Measurements from ENCODE around the gene DND1. TPM values are rescaled to one million over a fixed set of nuclear protein-coding genes. Genes with fewer than 3 reads are reported as not detected.

The DND1 gene
- total RNA-seq, 1 donor from 2014 or later: 1.9 TPM

DNA sequence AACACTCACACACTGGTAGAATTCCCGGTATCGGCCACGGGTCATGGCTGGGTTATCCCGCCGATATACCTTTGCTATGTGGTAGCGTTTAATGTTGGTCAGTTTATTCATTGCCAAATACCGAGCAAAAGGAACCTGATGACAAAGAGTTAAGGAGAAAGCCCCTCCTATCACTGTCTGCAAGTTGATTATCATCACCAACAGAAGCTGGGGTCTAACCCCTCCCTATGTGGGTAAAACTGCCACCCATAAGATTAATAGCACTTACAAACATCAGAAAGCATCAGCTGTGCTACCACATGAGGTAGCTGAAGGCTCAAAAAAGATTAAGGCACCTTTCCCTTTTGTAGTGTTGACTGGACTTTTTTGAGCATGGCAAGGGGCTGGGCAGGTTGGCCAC is 5.6 kb upstream of the DND1 start:
- Mint-ChIP-seq H3K4me1 (ENCODE audit: unreplicated experiment) (no peaks in the 10 kb centered on the region), H3K27me3 (ENCODE audit: unreplicated experiment) (no peaks in the 10 kb centered on the region), H3K4me3 (ENCODE audit: unreplicated experiment) (no peak overlapping the region), H3K9me3 (ENCODE audit: unreplicated experiment) (no peaks in the 10 kb centered on the region), H3K27ac (ENCODE audit: unreplicated experiment) (no peak overlapping the region), H3K36me3 (ENCODE audit: unreplicated experiment) (peaks cover 35% of the 10 kb centered on the region)
- TF ChIP-seq, protein P1, sequence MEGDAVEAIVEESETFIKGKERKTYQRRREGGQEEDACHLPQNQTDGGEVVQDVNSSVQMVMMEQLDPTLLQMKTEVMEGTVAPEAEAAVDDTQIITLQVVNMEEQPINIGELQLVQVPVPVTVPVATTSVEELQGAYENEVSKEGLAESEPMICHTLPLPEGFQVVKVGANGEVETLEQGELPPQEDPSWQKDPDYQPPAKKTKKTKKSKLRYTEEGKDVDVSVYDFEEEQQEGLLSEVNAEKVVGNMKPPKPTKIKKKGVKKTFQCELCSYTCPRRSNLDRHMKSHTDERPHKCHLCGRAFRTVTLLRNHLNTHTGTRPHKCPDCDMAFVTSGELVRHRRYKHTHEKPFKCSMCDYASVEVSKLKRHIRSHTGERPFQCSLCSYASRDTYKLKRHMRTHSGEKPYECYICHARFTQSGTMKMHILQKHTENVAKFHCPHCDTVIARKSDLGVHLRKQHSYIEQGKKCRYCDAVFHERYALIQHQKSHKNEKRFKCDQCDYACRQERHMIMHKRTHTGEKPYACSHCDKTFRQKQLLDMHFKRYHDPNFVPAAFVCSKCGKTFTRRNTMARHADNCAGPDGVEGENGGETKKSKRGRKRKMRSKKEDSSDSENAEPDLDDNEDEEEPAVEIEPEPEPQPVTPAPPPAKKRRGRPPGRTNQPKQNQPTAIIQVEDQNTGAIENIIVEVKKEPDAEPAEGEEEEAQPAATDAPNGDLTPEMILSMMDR (IDR thresholded peaks at IDR 0.05): no peak
- DNase-seq (ENCODE audit: extremely low spot score, unreplicated experiment): no peak

DNA sequence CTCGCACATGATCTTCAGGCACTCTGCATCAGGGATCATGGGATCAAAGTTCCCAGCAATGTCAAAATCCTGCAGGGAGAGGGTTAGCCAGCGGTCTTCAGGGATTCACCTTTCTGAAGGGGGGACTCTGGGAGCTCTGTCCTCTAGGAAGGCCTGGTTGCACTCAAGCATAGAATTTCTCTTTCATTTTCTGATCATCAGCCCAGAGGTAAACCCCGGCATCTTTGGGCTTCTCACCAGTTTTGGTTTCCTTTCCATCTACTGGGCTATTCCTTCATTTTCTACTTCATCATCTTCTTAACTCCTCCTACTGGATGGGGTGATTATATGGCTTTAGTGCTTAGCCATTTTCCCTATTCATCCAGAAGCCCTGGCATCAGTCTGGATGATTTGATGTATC is 4.6 kb upstream of the DND1 start:
- H3K4me1 Mint-ChIP-seq (ENCODE audit: unreplicated experiment): no peaks in the 10 kb centered on the region
- no peaks in the 10 kb centered on the region for H3K27me3 Mint-ChIP-seq (ENCODE audit: unreplicated experiment)
- H3K36me3 Mint-ChIP-seq (ENCODE audit: unreplicated experiment): peaks cover 32% of the 10 kb centered on the region
- no peak overlapping the region for H3K27ac Mint-ChIP-seq (ENCODE audit: unreplicated experiment)
- DNase-seq (ENCODE audit: extremely low spot score, unreplicated experiment): no peak
- no peaks in the 10 kb centered on the region for H3K9me3 Mint-ChIP-seq (ENCODE audit: unreplicated experiment)
- TF ChIP-seq, protein P1 (IDR thresholded peaks at IDR 0.05): no peak
- H3K4me3 Mint-ChIP-seq (ENCODE audit: unreplicated experiment): no peak overlapping the region

DNA sequence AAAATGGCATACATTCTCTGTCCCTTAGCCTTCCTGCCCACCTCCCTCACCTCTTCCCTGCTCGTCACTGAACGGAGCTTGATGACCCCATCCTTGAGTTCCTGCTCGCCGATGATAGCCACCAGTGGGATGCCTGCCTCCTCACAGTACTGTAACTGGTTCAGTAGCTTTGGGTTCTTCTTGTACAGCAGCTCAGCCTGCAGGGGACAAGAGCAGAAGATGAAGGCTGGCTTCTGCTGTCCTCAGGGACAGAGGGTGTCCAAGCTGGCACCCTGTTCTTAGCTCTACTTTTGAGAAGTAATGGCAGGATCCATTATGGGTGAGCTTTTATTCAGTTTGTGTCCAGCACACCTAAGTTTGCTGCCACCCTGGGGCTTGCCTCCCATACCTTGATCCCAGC is 1.3 kb upstream of the DND1 start:
- Mint-ChIP-seq H3K4me1 (ENCODE audit: unreplicated experiment) (no peaks in the 10 kb centered on the region), H3K36me3 (ENCODE audit: unreplicated experiment) (peaks cover 40% of the 10 kb centered on the region), H3K4me3 (ENCODE audit: unreplicated experiment) (no peak overlapping the region), H3K9me3 (ENCODE audit: unreplicated experiment) (no peaks in the 10 kb centered on the region), H3K27me3 (ENCODE audit: unreplicated experiment) (no peaks in the 10 kb centered on the region), H3K27ac (ENCODE audit: unreplicated experiment) (no peak overlapping the region)
- DNase-seq (ENCODE audit: extremely low spot score, unreplicated experiment): no peak
- TF ChIP-seq, protein P1 (IDR thresholded peaks at IDR 0.05): no peak

DNA sequence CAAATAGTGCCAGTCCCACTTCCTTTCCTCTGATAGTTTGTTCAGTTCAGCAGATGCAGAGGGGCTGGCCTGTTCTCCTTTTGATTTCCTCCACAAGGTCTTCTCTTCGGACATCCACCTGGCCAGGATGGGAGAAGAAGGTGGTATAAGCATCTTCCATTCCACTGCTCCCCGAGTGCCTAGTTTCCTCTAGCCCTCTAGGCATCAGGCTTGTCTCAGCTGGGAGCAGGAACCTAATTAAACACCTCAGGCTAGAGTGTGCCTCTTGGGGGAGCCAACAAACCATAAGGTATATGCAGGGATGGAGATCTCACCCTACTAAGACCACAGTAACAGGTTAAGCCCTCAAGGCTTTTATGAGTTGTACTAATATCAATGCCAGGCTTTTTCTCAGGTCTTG is 835 bp upstream of the DND1 start:
- Mint-ChIP-seq H3K4me1 (ENCODE audit: unreplicated experiment) (no peaks in the 10 kb centered on the region), H3K4me3 (ENCODE audit: unreplicated experiment) (no peak overlapping the region), H3K27ac (ENCODE audit: unreplicated experiment) (no peak overlapping the region), H3K36me3 (ENCODE audit: unreplicated experiment) (peaks cover 42% of the 10 kb centered on the region), H3K27me3 (ENCODE audit: unreplicated experiment) (no peaks in the 10 kb centered on the region), H3K9me3 (ENCODE audit: unreplicated experiment) (no peaks in the 10 kb centered on the region)
- no peak for DNase-seq (ENCODE audit: extremely low spot score, unreplicated experiment)
- TF ChIP-seq, protein P1 (IDR thresholded peaks at IDR 0.05): no peak

DNA sequence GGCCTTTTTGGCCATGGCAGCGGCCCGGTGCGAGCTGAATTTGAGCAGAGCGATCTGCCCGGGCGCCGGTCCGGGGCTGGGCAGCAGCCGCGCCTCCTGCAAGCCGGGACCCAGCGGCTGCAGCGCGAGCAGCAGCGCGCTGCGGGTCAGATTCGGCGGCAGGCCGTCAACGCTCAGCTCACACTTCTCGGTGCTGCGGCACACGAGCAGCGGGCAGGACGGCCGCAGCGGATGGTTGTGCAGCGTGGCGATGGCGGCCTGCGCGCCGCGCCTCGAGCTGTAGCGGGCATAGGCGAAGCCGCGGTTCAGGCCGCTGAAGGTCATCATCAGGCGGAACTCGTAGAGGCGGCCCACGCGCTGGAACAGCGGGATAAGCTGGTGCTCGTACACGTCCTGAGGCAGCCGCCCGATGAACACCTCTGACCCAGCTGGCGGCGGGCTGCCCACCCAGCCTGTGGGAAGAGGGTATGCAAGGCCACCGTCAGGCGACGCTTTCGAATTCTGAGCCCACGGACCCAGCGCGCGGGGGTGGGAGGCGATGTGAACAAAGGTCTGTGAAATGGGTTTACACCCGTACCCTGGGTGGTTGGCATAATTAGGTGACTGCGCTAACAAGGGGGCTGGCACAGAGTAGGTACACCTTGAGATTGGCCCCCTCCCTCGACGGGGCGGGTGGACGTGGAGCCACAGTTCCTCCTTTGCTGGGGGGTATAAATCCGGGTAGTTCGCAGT is 755 bp downstream of the DND1 start:
- no peak overlapping the region for H3K27ac Mint-ChIP-seq (ENCODE audit: unreplicated experiment)
- no peaks in the 10 kb centered on the region for H3K4me1 Mint-ChIP-seq (ENCODE audit: unreplicated experiment)
- H3K4me3 Mint-ChIP-seq (ENCODE audit: unreplicated experiment): no peak overlapping the region
- DNase-seq (ENCODE audit: extremely low spot score, unreplicated experiment): no peak
- peaks cover 46% of the 10 kb centered on the region for H3K36me3 Mint-ChIP-seq (ENCODE audit: unreplicated experiment)
- TF ChIP-seq, protein P1 (IDR thresholded peaks at IDR 0.05): no peak
- no peaks in the 10 kb centered on the region for H3K27me3 Mint-ChIP-seq (ENCODE audit: unreplicated experiment)
- H3K9me3 Mint-ChIP-seq (ENCODE audit: unreplicated experiment): no peaks in the 10 kb centered on the region
